ENCODE data around the gene CREB3L1.

Gene CREB3L1

GRCh38 chr11:46347637-46348311, 70.3 kb downstream of the CREB3L1 start:
- DNase-seq: no peak

DNA sequence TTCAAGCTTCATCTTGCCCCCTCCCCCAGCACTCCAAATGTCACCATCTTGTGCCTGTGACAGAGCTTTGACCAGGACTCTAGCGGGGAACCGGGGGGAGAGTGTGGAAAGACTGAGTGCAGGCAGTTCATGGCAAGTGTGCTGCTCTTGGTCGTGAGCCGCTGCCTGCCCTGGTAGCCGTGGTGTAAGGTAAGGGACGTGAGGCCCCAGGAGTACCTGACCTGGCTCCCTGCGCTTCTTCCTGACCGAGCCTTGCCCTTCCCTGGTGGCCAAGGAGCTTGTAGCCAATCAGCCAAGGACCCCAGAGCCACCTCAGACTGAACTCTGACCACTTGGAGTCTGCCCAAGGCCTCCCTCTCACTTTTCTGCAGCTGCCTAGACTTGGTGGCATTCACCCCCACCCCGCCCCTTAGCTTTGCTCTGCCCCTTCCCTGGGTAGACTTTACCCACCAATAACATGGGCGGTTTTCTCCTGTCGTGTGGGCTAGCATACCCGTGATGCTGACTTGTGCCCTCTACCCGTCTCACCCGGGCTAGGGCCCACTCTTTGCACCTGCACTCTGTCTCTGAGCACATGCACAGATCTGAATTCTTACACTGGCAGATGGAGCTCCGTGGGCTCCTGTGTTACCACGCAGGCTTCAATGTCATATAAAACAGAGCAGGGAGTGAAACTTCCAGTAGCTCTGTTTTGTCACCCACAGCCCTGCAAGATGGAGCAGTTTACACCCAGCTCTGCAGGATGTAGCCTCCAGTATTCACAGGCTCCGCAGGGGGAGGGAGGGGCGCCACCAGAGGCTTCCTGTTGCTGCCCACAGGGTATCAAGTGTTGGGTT, 71.3 kb downstream of the CREB3L1 start:
- DNase-seq: no peak

DNA sequence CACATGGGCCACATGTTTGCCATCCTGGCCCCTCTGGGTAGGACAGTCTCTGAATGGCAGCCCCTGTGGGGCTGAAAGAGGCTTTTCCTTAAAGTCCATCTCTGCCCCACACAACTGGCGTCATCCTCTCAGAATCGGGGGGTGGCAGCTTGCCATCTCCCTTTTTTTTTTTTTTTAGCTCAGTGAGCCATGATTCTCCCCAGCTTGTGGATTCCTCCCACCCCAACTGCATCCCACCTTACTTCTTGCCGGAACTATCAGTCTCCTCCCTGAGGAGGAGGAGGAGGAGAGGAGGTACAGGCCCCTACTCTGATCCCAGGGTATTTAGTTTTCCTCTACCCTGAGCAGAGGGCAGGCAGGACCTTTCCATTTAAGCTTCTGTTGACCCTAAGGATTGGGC, 73.2 kb downstream of the CREB3L1 start:
- no peak for DNase-seq

GRCh38 chr11:46351148-46351547, 73.7 kb downstream of the CREB3L1 start:
- no peak for DNase-seq

DNA sequence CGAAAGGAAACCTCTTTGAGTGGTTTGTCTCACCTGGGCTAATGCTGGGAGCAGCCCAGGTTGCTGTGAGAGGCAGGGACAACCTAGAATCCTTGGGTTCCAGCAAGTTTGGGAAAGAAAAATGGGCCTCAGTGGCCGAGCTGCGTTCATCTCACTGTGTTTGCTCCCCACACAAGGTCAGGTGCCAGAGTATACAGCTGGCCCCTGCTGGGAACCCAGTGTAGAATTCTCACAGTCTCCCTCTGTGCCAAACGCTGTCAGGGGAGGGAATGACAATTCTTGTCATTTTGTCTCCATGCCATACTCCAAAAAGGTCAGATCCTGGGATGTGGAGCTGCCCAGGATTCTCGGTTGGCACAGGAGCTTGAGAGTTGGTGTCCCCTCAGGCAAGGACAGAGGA, 74.1 kb downstream of the CREB3L1 start:
- no peak for DNase-seq

DNA sequence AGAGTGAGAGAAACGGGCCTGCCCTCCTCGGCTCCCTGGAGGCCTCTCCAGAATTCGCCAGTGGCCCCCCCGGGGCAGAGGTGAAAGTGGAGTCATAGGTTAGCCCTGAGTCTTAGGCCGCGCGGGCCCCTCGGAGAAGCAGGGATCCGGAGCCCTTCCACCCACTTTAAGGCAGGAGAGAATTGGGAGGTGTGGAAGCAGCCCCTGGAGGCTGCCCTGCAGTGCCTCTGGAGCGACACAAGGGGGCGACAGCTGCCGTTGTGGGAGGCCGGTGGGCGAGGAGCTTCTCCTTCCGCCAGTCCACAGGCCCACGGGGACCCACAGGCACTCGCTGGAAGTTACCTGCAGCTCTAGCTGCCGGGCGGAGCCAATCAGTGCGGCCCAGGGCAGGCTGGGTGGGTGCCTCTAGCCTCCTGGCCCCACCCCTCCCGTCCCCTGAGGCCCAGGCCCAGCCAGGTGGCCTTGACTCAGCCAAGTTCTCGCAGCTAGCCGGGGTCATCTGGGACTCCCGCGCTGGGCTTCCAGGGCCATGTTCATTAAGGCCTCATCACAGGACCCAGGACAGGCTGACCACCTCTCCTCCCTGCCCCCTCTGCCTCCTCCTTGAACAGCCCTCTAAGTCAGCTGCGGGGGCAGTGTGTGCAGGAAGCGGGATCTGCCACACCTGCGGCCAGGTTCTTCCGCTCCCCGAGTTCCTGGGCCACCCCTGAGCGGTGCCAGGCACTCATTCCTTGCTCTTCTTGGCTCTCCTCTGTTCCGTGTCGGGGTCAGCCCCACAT, 74.8 kb downstream of the CREB3L1 start:
- no peak for DNase-seq

DNA sequence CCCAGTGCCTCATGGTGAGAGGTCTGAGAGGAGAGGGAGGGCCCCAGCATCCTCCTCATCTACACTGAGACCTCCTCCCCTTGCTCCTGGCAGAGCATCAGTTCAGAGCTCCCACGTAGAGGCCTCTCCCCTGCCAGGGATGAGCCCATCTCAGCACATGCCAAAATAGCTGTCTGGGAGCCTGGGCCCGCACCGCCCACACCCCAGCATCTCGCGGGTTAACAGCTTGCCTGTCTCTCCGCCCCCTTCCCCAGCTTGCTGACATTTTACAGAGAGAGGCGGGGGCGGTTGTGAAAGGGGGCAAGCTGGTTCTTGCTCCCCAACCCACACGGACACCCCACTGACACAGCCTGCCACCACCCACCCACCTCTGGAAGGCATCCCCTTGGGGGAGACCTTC, 76.2 kb downstream of the CREB3L1 start:
- no peak for DNase-seq

- DNase-seq: no peak
Observed at GRCh38 chr11:46356924-46357482, 79.5 kb downstream of the CREB3L1 start.

DNA sequence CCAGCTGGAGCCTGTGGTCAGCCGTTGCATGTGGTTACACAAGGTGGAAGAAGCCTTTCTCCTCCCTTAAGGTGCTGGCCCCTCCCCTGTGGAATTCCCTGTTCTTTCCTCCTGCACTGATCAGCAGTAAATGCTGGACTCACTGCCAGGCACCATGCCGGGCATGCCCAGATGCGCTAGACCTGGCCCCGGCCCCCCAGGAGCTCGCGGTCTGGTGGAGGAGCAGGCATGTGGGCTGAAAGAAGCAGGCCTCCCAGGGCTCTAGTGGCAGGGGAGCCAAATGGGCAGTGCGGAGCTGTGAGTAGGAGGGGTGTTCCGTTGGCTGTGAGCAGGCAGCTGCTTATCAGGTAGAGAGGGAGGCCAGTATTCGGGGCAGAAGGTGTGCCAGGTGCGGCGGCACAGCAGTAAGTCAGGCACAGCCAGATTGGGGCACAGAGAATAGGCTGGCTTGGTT, 80.0 kb downstream of the CREB3L1 start:
- no peak for DNase-seq

DNA sequence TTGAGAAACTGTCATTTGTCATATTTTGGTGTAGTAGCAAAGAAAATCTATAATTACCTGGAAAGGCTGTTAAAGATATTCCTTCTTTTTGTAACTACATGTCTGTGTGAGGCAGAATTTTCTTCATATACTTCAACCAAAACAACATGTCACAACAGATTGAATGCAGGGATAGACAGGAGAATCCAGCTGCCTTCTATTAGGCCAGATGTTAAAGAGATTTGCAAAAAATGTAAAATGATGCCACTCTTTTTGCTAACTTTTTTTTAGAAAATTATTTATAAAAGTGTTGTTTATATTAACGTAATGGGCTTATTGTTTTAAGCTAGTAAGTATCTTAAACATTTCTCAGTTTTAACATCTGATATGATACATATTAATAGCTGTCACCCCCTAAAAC, 82.5 kb downstream of the CREB3L1 start:
- no peak for DNase-seq

GRCh38 chr11:46360878-46361277, 83.4 kb downstream of the CREB3L1 start:
- DNase-seq: no peak

- no peak for DNase-seq
Observed at GRCh38 chr11:46361283-46362155, 84.1 kb downstream of the CREB3L1 start.

DNA sequence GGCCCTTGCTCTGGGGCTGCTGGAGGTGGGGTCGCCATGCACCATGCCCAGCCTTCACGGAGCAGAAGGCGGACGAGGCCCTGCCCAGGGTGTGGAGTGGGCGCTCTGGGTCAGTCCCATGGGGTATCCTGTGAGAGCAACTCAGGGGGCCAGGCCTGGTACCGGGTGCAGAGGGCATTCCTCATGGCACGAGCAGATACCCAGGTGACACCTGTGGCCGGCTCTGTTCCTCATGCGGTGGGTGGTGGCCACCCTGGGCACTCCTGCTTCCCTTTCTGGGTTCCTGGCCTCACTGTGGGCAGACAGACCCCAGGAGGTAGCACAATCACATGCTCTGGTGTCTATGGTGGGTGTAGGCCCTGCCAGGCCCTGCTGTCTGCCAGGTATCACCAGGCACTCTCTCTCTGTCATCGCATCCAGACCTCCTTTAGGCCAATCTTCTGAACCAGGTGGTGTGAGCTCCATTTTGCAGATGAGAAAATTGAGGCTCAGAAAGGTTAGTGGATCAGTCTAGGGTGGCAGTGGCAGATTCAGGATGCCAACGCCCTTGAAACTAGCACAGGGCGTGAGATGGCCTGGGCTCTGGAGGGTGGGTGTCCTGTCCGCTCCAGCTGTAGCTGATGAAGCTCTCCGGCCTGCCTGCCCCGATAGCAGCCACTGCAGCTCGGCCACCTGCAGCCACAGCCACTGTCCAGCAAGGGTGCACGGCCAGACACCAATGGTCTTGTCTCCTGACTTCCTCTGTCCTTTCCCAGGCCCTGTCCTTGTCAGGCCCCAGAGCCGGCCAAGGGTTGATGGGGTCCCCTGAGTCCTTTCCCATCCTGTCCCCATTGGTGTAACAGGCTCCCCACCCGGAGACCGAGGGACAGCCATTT, 84.9 kb downstream of the CREB3L1 start:
- no peak for DNase-seq

DNA sequence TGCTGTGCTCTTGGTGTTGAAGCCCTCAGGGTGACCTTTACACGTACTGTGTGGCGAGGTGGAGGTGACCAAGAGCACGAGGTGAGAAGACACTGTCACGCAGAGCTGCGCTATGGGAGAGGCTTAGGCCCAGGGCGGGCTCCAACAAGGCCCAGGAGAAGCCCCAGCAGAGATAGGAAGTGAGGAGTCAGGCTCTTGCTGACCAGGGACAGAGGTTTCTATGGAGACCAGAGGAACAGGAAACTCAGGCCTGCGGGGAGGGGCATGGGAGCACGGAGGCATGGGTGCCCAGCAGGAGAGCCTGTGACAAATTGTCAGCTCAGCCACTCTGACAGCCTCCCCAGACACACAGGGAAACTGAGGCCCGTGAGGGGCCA, 85.6 kb downstream of the CREB3L1 start:
- no peak for DNase-seq

GRCh38 chr11:46363455-46364005, 86.1 kb downstream of the CREB3L1 start:
- DNase-seq: no peak

GRCh38 chr11:46364056-46364455, 86.6 kb downstream of the CREB3L1 start:
- DNase-seq: no peak

- DNase-seq: no peak
Observed at GRCh38 chr11:46364791-46365190, 87.3 kb downstream of the CREB3L1 start.

- DNase-seq: no peak
Observed at GRCh38 chr11:46366260-46366659, 88.8 kb downstream of the CREB3L1 start.

DNA sequence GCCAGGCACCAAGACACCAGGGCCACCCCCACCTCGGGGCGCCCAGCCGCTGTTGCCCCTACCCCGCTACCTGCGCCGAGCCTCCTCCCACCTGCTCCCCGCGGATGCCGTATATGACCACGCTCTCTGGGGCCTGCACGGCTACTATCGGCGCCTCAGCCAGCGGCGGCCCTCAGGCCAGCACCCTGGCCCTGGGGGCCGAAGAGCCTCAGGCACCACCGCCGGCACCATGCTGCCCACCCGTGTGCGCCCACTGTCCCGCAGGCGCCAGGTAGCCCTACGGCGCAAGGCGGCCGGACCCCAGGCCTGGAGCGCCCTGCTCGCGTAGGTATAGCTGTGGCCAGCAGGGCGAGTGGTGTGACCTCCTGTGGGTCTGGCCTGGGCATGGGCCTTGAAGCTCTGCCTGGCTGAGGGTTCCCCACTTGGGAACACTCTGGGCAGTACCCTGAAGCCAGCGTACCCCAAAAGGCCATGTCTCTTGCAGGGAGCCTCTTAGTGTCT, 89.2 kb downstream of the CREB3L1 start:
- no peak for DNase-seq

- no peak for DNase-seq
Observed at GRCh38 chr11:46367244-46367915, 89.9 kb downstream of the CREB3L1 start.

Data from NCI-H524 treated with DMSO at 0.1 percent for 48 hours (cell line).